Coronary artery (tissue), 2 donors: ENCODE results near the gene PTPRR.
A peak's percentile ranks its signal among the peaks of the same experiment; 100 is the strongest.

Experiments used
- DNase-seq: peaks from one replicate; pipeline ENCODE4 v3.0.0-alpha.2; 2017; ENCODE audit warnings: low spot score
- H3K27ac ChIP-seq, 2 donors: fragments of 200-600 bp; sonication (generic); one replicate each; pipeline ENCODE4 v1.5.1; 2016 to 2019
- H3K4me3 ChIP-seq: fragments of 200-600 bp; sonication (generic); 2 replicates; pipeline ENCODE4 v1.5.1; 2016; ENCODE audit warnings: mild to moderate bottlenecking, moderate library complexity
- TF ChIP-seq, protein P1 (sequence below): fragments of 200-600 bp; sonication (generic); IDR thresholded peaks from one replicate; pipeline ENCODE4 v1.5.1; 2019; ENCODE audit warnings: antibody characterized with exemption

Gene PTPRR

GRCh38 chr12:70754330-70754741 lies 166.2 kb downstream of the PTPRR start:
- Histone ChIP-seq H3K4me3 (peak overlapping the region; percentile 58), H3K27ac (no peak overlapping the region)
- TF ChIP-seq, protein P1, sequence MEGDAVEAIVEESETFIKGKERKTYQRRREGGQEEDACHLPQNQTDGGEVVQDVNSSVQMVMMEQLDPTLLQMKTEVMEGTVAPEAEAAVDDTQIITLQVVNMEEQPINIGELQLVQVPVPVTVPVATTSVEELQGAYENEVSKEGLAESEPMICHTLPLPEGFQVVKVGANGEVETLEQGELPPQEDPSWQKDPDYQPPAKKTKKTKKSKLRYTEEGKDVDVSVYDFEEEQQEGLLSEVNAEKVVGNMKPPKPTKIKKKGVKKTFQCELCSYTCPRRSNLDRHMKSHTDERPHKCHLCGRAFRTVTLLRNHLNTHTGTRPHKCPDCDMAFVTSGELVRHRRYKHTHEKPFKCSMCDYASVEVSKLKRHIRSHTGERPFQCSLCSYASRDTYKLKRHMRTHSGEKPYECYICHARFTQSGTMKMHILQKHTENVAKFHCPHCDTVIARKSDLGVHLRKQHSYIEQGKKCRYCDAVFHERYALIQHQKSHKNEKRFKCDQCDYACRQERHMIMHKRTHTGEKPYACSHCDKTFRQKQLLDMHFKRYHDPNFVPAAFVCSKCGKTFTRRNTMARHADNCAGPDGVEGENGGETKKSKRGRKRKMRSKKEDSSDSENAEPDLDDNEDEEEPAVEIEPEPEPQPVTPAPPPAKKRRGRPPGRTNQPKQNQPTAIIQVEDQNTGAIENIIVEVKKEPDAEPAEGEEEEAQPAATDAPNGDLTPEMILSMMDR = no peak
- DNase-seq = no peak

GRCh38 chr12:70752327-70752726 lies 168.2 kb downstream of the PTPRR start:
- no peak for DNase-seq
- TF ChIP-seq, protein P1 = no peak
- H3K4me3 ChIP-seq = no peak overlapping the region
- no peak overlapping the region for H3K27ac ChIP-seq

- H3K4me3 ChIP-seq = no peak overlapping the region
- H3K27ac ChIP-seq = no peak overlapping the region
- TF ChIP-seq, protein P1 = no peak
- DNase-seq = no peak
Measured at GRCh38 chr12:70749931-70750330, 170.6 kb downstream of the PTPRR start.

DNA sequence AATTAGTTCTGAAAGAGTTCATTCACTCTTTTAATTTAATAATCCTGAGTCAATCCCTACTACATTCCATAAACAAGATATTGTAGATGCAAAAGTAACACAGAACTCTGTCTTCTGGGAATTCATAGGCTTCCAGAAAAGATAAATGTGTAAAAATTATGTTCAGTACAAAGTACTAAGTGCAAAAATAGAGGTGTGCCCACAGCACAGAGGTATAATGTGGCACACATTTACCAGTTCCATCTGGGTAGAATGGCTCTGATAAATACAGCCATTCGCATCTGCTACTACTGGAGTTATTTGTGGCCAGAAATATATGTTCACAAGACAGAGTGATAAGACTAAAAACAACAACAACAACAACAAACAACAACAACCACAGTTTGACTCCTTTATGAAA lies 171.7 kb downstream of the PTPRR start:
- TF ChIP-seq, protein P1 = no peak

GRCh38 chr12:70747445-70748260 lies 172.9 kb downstream of the PTPRR start:
- Histone ChIP-seq H3K4me3 (no peak overlapping the region), H3K27ac (no peak overlapping the region)
- TF ChIP-seq, protein P1 = no peak
- DNase-seq = no peak

More for the DNA sequence above, 171.7 kb downstream of the PTPRR start:
- Histone ChIP-seq H3K4me3 (no peak overlapping the region), H3K27ac (no peak overlapping the region)
- no peak for DNase-seq

- H3K4me3 ChIP-seq = no peak overlapping the region
- TF ChIP-seq, protein P1 = no peak
- H3K27ac ChIP-seq = no peak overlapping the region
- no peak for DNase-seq
Measured at GRCh38 chr12:70745048-70745447, 175.5 kb downstream of the PTPRR start.

GRCh38 chr12:70744178-70744577 lies 176.4 kb downstream of the PTPRR start:
- Histone ChIP-seq H3K4me3 (no peak overlapping the region), H3K27ac (no peak overlapping the region)
- TF ChIP-seq, protein P1 = no peak
- no peak for DNase-seq
